Nucleus accumbens (tissue), 56 donors: ENCODE data around the gene TRIM56.
"Not testable (repeated sequence)": the region's sequence is repeated elsewhere in the genome, so short reads cannot be mapped to it uniquely, and the experiment has no call there.

ENCODE experiments used
- DNase-seq, 56 donors: peaks; one replicate each; lab custom pipeline; 2025; lab: John Stamatoyannopoulos, UW

Gene TRIM56, protein sequence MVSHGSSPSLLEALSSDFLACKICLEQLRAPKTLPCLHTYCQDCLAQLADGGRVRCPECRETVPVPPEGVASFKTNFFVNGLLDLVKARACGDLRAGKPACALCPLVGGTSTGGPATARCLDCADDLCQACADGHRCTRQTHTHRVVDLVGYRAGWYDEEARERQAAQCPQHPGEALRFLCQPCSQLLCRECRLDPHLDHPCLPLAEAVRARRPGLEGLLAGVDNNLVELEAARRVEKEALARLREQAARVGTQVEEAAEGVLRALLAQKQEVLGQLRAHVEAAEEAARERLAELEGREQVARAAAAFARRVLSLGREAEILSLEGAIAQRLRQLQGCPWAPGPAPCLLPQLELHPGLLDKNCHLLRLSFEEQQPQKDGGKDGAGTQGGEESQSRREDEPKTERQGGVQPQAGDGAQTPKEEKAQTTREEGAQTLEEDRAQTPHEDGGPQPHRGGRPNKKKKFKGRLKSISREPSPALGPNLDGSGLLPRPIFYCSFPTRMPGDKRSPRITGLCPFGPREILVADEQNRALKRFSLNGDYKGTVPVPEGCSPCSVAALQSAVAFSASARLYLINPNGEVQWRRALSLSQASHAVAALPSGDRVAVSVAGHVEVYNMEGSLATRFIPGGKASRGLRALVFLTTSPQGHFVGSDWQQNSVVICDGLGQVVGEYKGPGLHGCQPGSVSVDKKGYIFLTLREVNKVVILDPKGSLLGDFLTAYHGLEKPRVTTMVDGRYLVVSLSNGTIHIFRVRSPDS

GRCh38 chr7:101085162-101085964, at the start of gene TRIM56:
Gene TRIM56, plus strand, starts transcription at chr7:101085481. Its CDS starts 1,832 bp downstream, at chr7:101087313.
- peak in 53 of 56 donors; percentile 7 to 84 (median 51) for DNase-seq

- no peak for DNase-seq
Measured at GRCh38 chr7:101035941-101036340, 49.3 kb upstream of the TRIM56 start.

DNA sequence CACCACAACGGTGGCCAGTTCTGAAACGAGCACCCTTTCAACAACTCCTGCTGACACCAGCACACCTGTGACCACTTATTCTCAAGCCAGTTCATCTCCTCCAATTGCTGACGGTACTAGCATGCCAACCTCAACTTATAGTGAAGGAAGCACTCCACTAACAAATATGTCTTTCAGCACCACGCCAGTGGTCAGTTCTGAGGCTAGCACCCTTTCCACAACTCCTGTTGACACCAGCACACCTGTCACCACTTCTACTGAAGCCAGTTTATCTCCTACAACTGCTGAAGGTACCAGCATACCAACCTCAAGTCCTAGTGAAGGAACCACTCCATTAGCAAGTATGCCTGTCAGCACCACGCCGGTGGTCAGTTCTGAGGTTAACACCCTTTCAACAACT, 44.0 kb upstream of the TRIM56 start:
- DNase-seq: not testable (repeated sequence)

DNA sequence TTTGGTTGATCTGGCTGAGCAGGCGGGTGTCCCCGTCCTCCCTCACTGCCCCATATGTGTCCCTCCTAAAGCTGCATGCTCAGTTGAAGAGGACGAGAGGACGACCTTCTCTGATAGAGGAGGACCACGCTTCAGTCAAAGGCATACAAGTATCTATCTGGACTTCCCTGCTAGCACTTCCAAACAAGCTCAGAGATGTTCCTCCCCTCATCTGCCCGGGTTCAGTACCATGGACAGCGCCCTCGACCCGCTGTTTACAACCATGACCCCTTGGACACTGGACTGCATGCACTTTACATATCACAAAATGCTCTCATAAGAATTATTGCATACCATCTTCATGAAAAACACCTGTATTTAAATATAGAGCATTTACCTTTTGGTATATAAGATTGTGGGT, 26.9 kb upstream of the TRIM56 start:
- peak in 39 of 56 donors; percentile 0 to 67 (median 8) for DNase-seq

GRCh38 chr7:101059620-101059942, 25.7 kb upstream of the TRIM56 start:
- DNase-seq: no peak

DNA sequence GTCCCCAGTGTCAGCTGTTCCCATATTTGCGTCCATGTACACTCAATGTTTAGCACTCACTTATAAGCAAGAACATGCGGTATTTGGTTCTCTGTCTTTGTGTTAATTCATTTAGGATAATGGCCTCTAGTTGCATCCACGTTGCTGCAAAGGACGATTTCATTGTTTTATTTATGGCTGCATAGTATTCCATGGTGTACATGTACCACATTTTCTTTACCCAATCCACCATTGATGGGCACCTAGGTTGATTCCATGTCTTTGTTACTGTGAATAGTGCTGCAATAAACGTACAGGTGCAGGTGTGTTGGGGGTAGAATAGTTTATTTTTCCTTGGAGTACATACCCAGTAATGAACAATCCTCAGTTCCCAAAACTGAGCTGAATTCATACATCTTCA, 24.3 kb upstream of the TRIM56 start:
- no peak for DNase-seq

GRCh38 chr7:101064176-101064550, 21.1 kb upstream of the TRIM56 start:
- peak in 1 of 56 donors; percentile 2 for DNase-seq

GRCh38 chr7:101065162-101065561, 20.1 kb upstream of the TRIM56 start:
- DNase-seq: not testable (repeated sequence)

GRCh38 chr7:101066141-101066832, 19.0 kb upstream of the TRIM56 start:
- DNase-seq: no peak

- peak in 2 of 56 donors; percentile 3 to 6 for DNase-seq
Measured at GRCh38 chr7:101066833-101067177, 18.5 kb upstream of the TRIM56 start.

DNA sequence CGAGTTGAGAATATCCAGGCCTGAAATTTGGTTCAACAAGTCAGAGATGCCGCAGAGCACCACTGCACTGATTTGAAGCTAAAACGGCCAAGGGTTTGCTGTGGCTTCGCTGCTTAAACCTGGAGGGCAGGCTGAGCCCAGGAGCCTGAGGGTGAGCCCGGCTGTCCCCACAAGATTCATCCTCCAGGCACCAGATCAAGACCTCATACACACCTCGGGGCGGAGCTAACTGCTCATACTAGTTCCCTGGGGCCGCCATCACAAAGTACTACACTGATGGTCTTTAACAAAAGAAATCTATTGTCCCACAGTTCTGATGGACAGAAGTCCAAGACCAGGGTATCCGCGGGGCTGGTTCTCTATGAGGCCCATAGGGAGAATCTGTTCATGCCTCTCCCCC, 16.9 kb upstream of the TRIM56 start:
- DNase-seq: no peak

DNA sequence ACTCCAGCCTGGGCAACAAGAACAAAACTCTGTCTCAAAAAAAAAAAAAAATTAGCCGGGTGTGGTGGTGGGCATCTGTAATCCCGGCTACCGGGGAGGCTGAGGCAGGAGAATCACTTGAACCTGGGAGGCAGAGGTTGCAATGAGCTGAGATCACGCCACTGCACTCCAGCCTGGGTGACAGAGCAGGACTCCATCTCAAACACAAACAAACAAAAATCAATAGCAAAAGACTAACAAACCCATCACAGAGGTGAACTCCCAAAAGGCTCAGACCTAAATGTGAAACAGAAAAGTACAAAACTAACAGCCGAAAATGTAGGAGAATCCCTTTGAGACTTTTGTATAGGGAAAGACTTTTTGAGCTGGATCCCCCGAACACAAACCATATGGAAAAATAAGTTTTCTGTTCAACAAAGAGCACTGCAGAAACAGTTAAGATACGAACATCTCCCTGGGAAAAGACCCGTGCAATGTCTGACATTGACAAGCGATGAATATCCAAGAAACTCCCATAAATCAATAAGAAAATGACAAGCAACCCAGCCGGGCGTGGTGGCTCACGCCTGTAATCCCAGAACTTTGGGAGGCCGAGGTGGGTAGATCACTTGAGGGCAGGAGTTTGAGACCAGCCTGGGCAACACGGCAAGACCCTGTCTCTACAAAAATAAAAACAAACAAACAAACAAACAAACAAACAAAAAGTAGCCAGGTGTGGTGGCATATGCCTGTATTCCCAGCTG, 13.7 kb upstream of the TRIM56 start:
- DNase-seq: not testable (repeated sequence)

DNA sequence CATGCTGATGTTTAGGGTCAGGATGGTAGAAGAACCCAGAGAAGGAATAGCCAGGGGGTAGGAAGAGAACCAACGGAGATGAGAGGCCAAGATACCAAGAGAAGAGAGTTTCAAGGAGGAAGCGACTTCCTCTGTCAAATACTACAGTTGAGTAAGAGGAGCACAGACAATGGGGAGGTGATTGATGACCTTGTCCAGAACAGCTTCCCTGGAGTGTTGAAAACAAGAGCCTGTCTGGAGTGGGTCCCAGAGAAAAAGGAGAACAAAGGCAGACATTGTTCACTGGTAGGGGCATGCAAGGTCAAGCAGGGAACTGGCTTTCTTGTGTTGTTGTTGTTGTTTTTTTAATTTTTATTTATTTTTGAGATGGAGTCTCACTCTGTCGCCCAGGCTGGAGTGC, 9.6 kb upstream of the TRIM56 start:
- no peak for DNase-seq

DNA sequence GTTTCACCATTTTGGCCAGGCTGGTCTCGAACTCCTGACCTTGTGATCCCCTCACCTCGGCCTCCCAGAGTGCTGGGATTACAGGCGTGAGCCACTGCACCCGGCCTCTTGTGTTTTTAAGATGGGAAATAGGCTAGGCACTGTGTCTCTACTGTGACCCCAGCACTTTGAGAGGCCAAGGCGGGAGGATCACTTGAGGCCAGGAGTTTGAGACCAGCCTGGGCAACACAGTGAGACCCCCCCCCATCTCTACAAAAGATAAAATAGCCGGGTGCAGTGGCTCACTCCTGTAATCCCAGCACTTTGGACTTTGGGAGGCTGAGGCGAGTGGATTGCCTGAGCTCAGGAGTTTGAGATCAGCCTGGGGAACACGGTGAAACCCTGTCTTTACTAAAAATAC, 9.1 kb upstream of the TRIM56 start:
- DNase-seq: not testable (repeated sequence)

GRCh38 chr7:101077303-101078086, 7.8 kb upstream of the TRIM56 start:
- peak in 49 of 56 donors; percentile 3 to 86 (median 45) for DNase-seq

DNA sequence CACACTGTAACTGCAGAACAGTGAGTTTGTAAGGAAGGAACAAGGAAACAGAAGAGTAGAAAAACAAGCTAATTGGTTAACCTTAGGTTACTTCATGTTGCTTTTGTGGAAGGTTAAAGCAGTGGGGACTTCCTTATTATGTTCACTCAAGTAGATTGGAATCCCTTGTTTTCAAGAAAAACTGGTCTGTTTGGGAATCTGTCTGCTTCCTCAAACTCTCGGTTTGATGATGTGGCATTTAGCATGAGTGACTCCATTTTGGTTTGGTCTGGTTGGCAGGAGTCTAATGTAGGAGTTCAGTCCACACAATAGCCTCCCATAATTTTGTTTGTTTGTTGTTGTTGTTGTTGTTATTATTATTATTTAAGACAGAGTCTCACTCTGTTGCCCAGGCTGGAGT, 3.8 kb upstream of the TRIM56 start:
- no peak for DNase-seq

GRCh38 chr7:101084865-101085161, 468 bp upstream of the TRIM56 start:
- DNase-seq: no peak

DNA sequence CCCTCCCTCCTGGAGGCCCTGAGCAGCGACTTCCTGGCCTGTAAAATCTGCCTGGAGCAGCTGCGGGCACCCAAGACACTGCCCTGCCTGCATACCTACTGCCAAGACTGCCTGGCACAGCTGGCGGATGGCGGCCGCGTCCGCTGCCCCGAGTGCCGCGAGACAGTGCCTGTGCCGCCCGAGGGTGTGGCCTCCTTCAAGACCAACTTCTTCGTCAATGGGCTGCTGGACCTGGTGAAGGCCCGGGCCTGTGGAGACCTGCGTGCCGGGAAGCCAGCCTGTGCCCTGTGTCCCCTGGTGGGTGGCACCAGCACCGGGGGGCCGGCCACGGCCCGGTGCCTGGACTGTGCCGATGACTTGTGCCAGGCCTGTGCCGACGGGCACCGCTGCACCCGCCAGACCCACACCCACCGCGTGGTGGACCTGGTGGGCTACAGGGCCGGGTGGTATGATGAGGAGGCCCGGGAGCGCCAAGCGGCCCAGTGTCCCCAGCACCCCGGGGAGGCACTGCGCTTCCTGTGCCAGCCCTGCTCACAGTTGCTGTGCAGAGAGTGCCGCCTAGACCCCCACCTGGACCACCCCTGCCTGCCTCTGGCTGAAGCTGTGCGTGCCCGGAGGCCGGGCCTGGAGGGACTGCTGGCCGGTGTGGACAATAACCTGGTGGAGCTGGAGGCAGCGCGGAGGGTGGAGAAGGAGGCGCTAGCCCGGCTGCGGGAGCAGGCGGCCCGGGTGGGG, 2.2 kb downstream of the TRIM56 start:
- DNase-seq: no peak

DNA sequence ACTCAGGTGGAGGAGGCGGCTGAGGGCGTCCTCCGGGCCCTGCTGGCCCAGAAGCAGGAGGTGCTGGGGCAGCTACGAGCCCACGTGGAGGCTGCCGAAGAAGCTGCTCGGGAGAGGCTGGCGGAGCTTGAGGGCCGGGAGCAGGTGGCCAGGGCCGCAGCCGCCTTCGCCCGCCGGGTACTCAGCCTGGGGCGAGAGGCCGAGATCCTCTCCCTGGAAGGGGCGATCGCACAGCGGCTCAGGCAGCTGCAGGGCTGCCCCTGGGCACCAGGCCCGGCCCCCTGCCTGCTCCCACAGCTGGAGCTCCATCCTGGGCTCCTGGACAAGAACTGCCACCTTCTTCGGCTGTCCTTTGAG, 2.8 kb downstream of the TRIM56 start:
- DNase-seq: no peak
